H9 (cell line): Measurements from ENCODE around the gene ADA. TPM values are rescaled to one million over a fixed set of nuclear protein-coding genes. Genes with fewer than 3 reads are reported as not detected.

Experiments
- DNase-seq: peaks from one replicate; pipeline ENCODE4 v3.0.0-alpha.2; 2017
- H2AFZ ChIP-seq: one replicate; pipeline ENCODE4 v1.6.1; 2013; ENCODE audit warnings: mild to moderate bottlenecking, low read length, control low read depth, moderate library complexity
- H2AK5ac ChIP-seq: 2 replicates; pipeline ENCODE4 v1.6.1; 2013; ENCODE audit warnings: low read length, control low read depth, mixed read lengths; ENCODE audit not compliant: insufficient read length
- H2BK120ac ChIP-seq: one replicate; pipeline ENCODE4 v1.6.1; 2013; ENCODE audit warnings: low read depth, mild to moderate bottlenecking, low read length, control low read depth, inconsistent platforms; ENCODE audit not compliant: poor library complexity, severe bottlenecking
- H2BK12ac ChIP-seq: 2 replicates; pipeline ENCODE4 v1.6.1; 2013; ENCODE audit warnings: low read length, control low read depth, mixed read lengths, low read depth; ENCODE audit not compliant: insufficient read length
- H2BK15ac ChIP-seq: 2 replicates; pipeline ENCODE4 v1.6.1; 2013; ENCODE audit warnings: low read depth, low read length, control low read depth
- H2BK20ac ChIP-seq: one replicate; pipeline ENCODE4 v1.6.1; 2013; ENCODE audit warnings: low read depth, mild to moderate bottlenecking, low read length, control low read depth, inconsistent platforms; ENCODE audit not compliant: poor library complexity, severe bottlenecking
- H2BK5ac ChIP-seq: 2 replicates; pipeline ENCODE4 v1.6.1; 2013; ENCODE audit warnings: low read length, control low read depth, mixed read lengths; ENCODE audit not compliant: insufficient read length
- H3K14ac ChIP-seq: 2 replicates; pipeline ENCODE4 v1.6.1; 2013; ENCODE audit warnings: low read length, control low read depth; ENCODE audit not compliant: insufficient read depth
- H3K18ac ChIP-seq: 2 replicates; pipeline ENCODE4 v1.6.1; 2013; ENCODE audit warnings: low read depth, mild to moderate bottlenecking, mixed read lengths, low read length, control low read depth; ENCODE audit not compliant: insufficient read length
- H3K23ac ChIP-seq: 2 replicates; pipeline ENCODE4 v1.6.1; 2013; ENCODE audit warnings: low read length, control low read depth, mixed read lengths, low read depth; ENCODE audit not compliant: insufficient read length
- H3K23me2 ChIP-seq: 2 replicates; pipeline ENCODE4 v1.6.1; 2013; ENCODE audit warnings: low read depth, mild to moderate bottlenecking, mixed read lengths, low read length, control low read depth; ENCODE audit not compliant: insufficient read length, poor library complexity, severe bottlenecking
- H3K27ac ChIP-seq: 2 replicates; pipeline ENCODE4 v1.5.1; 2013; ENCODE audit warnings: low read length, control low read depth, mixed read lengths, low read depth; ENCODE audit not compliant: insufficient read length
- H3K27me3 ChIP-seq: 2 replicates; pipeline ENCODE4 v1.6.1; 2013; ENCODE audit warnings: low read length, control low read depth, inconsistent platforms; ENCODE audit not compliant: insufficient read depth
- H3K4ac ChIP-seq: 2 replicates; pipeline ENCODE4 v1.6.1; 2013; ENCODE audit warnings: low read depth, mild to moderate bottlenecking, control low read depth, inconsistent platforms, low read length, moderate library complexity
- H3K4me1 ChIP-seq: 2 replicates; pipeline ENCODE4 v1.6.1; 2013; ENCODE audit warnings: low read length, control low read depth, inconsistent platforms; ENCODE audit not compliant: insufficient read depth
- H3K4me2 ChIP-seq: 2 replicates; pipeline ENCODE4 v1.6.1; 2013; ENCODE audit warnings: low read length, control low read depth, mixed read lengths; ENCODE audit not compliant: insufficient read length, insufficient read depth
- H3K56ac ChIP-seq: 2 replicates; pipeline ENCODE4 v1.6.1; 2013; ENCODE audit warnings: low read depth, mild to moderate bottlenecking, mixed read lengths, low read length, control low read depth; ENCODE audit not compliant: insufficient read length
- H3K79me1 ChIP-seq: 2 replicates; pipeline ENCODE4 v1.6.1; 2013; ENCODE audit warnings: low read depth, mild to moderate bottlenecking, moderate library complexity, low read length, control low read depth, inconsistent platforms; ENCODE audit not compliant: insufficient read depth, poor library complexity, severe bottlenecking
- H3K79me2 ChIP-seq: 2 replicates; pipeline ENCODE4 v1.6.1; 2013; ENCODE audit warnings: low read length, control low read depth, inconsistent platforms; ENCODE audit not compliant: insufficient read depth
- H3K9ac ChIP-seq: 2 replicates; pipeline ENCODE4 v1.6.1; 2013; ENCODE audit warnings: low read length, control low read depth, mixed read lengths; ENCODE audit not compliant: insufficient read length; ENCODE audit errors: extremely low read depth
- H3K9me3 ChIP-seq: one replicate; pipeline ENCODE4 v1.6.1; 2013; ENCODE audit warnings: low read depth, low read length, inconsistent platforms; ENCODE audit not compliant: control insufficient read depth
- H3T11ph ChIP-seq: one replicate; pipeline ENCODE4 v1.6.1; 2013; ENCODE audit warnings: mild to moderate bottlenecking, low read length, control low read depth, inconsistent platforms
- H4K20me1 ChIP-seq: one replicate; pipeline ENCODE4 v1.6.1; 2013; ENCODE audit not compliant: control insufficient read depth, insufficient read length, insufficient read depth
- H4K5ac ChIP-seq: 2 replicates; pipeline ENCODE4 v1.6.1; 2013; ENCODE audit warnings: low read depth, mild to moderate bottlenecking, mixed read lengths, low read length, control low read depth; ENCODE audit not compliant: insufficient read length
- H4K8ac ChIP-seq: replicated peaks from 2 replicates; pipeline ENCODE4 v1.6.1; 2013; ENCODE audit warnings: low read length, control low read depth, mixed read lengths, low read depth; ENCODE audit not compliant: insufficient read length
- H4K91ac ChIP-seq: 2 replicates; pipeline ENCODE4 v1.6.1; 2013; ENCODE audit warnings: low read depth, mild to moderate bottlenecking, moderate library complexity, mixed read lengths, low read length, control low read depth; ENCODE audit not compliant: insufficient read length
- H3K27ac Mint-ChIP-seq, 3 experiments: 2 replicates in 2 of 3; 3 replicates in 1 of 3; pipeline ENCODE4 v1.8.0; 2020 to 2021; ENCODE audit warnings: mixed read lengths in 3 of 3, mild to moderate bottlenecking in 1 of 3, moderate library complexity in 1 of 3
- H3K27me3 Mint-ChIP-seq: 2 replicates; pipeline ENCODE4 v1.8.0; 2021; ENCODE audit warnings: low read depth, mild to moderate bottlenecking, moderate library complexity, mixed read lengths
- H3K36me3 Mint-ChIP-seq, 3 experiments: 2 replicates in 2 of 3; 3 replicates in 1 of 3; pipeline ENCODE4 v1.8.0; 2020 to 2021; ENCODE audit warnings: low read depth in 3 of 3, mixed read lengths in 3 of 3; ENCODE audit not compliant: insufficient read depth in 1 of 3
- H3K4me1 Mint-ChIP-seq, 2 experiments: 2 replicates each; pipeline ENCODE4 v1.8.0; 2020; ENCODE audit warnings: mixed read lengths in 2 of 2
- H3K4me3 Mint-ChIP-seq, 2 experiments: 2 replicates in 1 of 2; 3 replicates in 1 of 2; pipeline ENCODE4 v1.8.0; 2020 to 2021; ENCODE audit warnings: mild to moderate bottlenecking in 2 of 2, mixed read lengths in 2 of 2, moderate library complexity in 1 of 2
- H3K9me3 Mint-ChIP-seq, 2 experiments: 2 replicates in 1 of 2; 3 replicates in 1 of 2; pipeline ENCODE4 v1.8.0; 2020; ENCODE audit warnings: mild to moderate bottlenecking in 2 of 2, mixed read lengths in 2 of 2, moderate library complexity in 1 of 2
- WGBS: extraction: QIAGEN DNeasy Blood & Tissue Kit; methylation state at CpG from one replicate; pipeline ENCODE4 v1.1.7; 2013; ENCODE audit warnings: missing lambda C conversion rate, low lambda C conversion rate, mixed read lengths; ENCODE audit not compliant: insufficient read length; ENCODE audit errors: extremely low coverage; 5-methylcytosine and 5-hydroxymethylcytosine counted together
- total RNA-seq: library from RNA; stranded (reverse); gene quantifications from 2 replicates; pipeline ENCODE4 v1.2.1, GENCODE V29; 2021
- TF ChIP-seq, protein P1 (sequence below): fragments of 200-600 bp; sonication (generic); conservative IDR thresholded peaks from 3 replicates; pipeline ENCODE4 v1.8.0; 2021; ENCODE audit warnings: antibody characterized with exemption, mild to moderate bottlenecking

The ADA gene
- total RNA-seq, 1 experiment from 2014 or later: 22.0 TPM

DNA sequence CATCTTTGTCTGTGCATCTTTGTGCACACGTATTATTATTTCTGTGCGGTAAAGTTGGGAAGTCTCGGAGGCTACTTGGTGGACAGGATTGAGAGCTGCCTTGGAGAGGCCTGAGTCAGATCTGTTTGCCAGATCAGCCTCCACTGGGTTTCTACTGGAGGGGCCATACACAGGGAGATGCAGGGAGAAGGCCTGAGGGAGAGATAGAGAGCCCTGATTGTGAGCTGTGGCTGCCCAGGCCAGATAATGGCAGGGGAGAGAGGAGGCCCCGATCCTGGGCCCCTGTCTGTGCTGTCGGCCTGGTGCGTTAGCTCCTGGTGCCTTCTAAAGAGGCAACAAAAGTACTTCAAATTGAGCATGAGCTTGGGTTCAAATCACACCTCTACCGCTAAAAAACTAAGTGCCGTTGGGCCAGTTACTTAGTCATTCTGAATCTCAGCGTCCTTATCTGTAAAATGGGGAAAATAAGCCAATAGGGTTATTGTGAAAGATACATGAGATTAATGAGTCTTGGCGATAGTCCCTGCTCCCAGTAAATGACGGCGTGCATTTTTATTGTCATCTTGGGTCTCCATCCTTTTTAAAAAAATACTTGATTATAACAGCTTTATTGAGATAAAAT lies 27.6 kb upstream of the ADA start:
- H2AFZ ChIP-seq: no peak overlapping the region
- WGBS: no CpG with 5 or more reads among the region's 12 CpGs
- peak overlapping the region in 1 of 3 experiments; percentile 94; a peak in 1 of 7 replicates for H3K27ac Mint-ChIP-seq

More for the DNA sequence above, 27.6 kb upstream of the ADA start:
- H3K23ac ChIP-seq: no peak overlapping the region
- no peak overlapping the region for H3T11ph ChIP-seq
- H3K4me1 Mint-ChIP-seq: peaks cover 13 to 14% of the 10 kb centered on the region in 2 experiments
- H3K14ac ChIP-seq: no peak overlapping the region
- H2BK15ac ChIP-seq: no peak overlapping the region
- no peak overlapping the region for H3K4ac ChIP-seq
- no peak overlapping the region for H3K4me2 ChIP-seq
- no peak overlapping the region for H3K27ac ChIP-seq
- no peak overlapping the region for H3K18ac ChIP-seq
- no peak overlapping the region for H3K9ac ChIP-seq
- TF ChIP-seq, protein P1, sequence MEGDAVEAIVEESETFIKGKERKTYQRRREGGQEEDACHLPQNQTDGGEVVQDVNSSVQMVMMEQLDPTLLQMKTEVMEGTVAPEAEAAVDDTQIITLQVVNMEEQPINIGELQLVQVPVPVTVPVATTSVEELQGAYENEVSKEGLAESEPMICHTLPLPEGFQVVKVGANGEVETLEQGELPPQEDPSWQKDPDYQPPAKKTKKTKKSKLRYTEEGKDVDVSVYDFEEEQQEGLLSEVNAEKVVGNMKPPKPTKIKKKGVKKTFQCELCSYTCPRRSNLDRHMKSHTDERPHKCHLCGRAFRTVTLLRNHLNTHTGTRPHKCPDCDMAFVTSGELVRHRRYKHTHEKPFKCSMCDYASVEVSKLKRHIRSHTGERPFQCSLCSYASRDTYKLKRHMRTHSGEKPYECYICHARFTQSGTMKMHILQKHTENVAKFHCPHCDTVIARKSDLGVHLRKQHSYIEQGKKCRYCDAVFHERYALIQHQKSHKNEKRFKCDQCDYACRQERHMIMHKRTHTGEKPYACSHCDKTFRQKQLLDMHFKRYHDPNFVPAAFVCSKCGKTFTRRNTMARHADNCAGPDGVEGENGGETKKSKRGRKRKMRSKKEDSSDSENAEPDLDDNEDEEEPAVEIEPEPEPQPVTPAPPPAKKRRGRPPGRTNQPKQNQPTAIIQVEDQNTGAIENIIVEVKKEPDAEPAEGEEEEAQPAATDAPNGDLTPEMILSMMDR: no peak
- H3K79me2 ChIP-seq: no peaks in the 10 kb centered on the region
- peaks cover 8% of the 10 kb centered on the region for H3K27me3 Mint-ChIP-seq
- H4K91ac ChIP-seq: no peak overlapping the region
- no peak overlapping the region for H4K5ac ChIP-seq
- no peaks in the 10 kb centered on the region for H3K27me3 ChIP-seq
- H3K79me1 ChIP-seq: no peaks in the 10 kb centered on the region
- H3K4me3 Mint-ChIP-seq: no peak overlapping the region
- no peak overlapping the region for H2BK20ac ChIP-seq
- H2BK5ac ChIP-seq: no peak overlapping the region
- H3K9me3 ChIP-seq: no peaks in the 10 kb centered on the region
- H3K23me2 ChIP-seq: no peaks in the 10 kb centered on the region
- no peak for DNase-seq
- no peak overlapping the region for H2BK12ac ChIP-seq
- H4K20me1 ChIP-seq: no peaks in the 10 kb centered on the region
- H3K4me1 ChIP-seq: no peaks in the 10 kb centered on the region
- H4K8ac ChIP-seq: no peak overlapping the region
- H3K9me3 Mint-ChIP-seq: no peaks in the 10 kb centered on the region
- H3K56ac ChIP-seq: no peak overlapping the region
- H3K36me3 Mint-ChIP-seq: no peaks in the 10 kb centered on the region
- H2AK5ac ChIP-seq: no peak overlapping the region
- no peak overlapping the region for H2BK120ac ChIP-seq
